A673 (cell line): ENCODE measurements around the gene CDIP1.

Source experiments
- CTCF ChIP-seq: fragments of 300-800, 200-600 bp; sonication (generic); conservative IDR thresholded peaks from 2 replicates; pipeline ENCODE4 v1.5.1; 2017; ENCODE audit warnings: low read depth, mild to moderate bottlenecking, antibody characterized with exemption, low read length, moderate library complexity, mixed read lengths
- EZH2 ChIP-seq: fragments of 200-600 bp; sonication (generic); IDR thresholded peaks from 2 replicates; pipeline ENCODE4 v1.6.1; 2017; ENCODE audit warnings: borderline replicate concordance, low read depth, mild to moderate bottlenecking, mixed read lengths, antibody characterized with exemption, low read length; ENCODE audit not compliant: poor library complexity, severe bottlenecking

- TF ChIP-seq CTCF (no peak), EZH2 (no peak)
These were observed 39.4 kb downstream of the CDIP1 start for GRCh38 chr16:4499196-4499555.
